Glomerular visceral epithelial cell (primary cell): ENCODE measurements around the gene ZNF280B.
"Not testable (repeated sequence)": the region's sequence is repeated elsewhere in the genome, so short reads cannot be mapped to it uniquely, and the experiment has no call there.

ENCODE experiments used
- DNase-seq: peaks from one replicate; pipeline ENCODE4 v3.0.0-alpha.2; 2016; ENCODE audit errors: extremely low spot score

Gene ZNF280B

DNA sequence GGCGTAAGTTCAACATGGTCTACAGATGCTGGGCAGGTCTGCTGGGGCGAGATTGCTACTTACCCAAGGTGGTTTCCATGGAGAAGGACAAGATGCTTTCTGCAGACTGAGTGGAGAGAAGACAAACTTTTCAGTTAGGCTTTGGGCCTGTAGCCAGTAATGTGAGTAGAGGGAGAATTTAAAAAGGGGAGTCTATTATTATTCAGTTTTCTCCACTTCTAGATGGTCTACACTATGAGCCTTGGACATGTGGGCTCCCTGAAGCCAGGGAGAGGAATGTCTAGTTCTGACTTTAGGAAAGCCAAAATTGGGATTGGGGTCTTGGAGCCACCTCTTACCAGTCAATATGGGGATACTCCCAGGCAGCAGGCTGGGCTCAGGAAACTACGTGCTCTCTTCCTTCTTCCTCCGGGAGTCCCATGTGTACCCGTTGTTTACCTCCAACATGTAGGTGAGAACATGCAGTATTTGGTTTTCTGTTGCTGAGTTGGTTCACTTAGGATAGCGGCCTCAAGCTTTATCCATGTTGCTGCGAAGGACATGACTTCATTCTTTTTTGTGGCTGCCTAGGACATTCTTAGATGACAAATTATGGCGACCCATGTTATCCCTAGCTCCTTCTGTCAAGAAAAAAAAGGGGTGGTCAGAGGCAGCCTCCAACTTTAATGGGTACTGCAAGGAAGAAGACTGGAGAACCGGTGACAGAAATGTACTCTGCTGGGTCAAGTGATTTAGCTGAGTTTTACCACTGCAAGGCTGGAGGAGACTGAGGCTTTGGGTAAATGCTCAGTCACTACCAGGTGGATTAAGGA, 26.3 kb upstream of the ZNF280B start:
- DNase-seq = no peak

DNA sequence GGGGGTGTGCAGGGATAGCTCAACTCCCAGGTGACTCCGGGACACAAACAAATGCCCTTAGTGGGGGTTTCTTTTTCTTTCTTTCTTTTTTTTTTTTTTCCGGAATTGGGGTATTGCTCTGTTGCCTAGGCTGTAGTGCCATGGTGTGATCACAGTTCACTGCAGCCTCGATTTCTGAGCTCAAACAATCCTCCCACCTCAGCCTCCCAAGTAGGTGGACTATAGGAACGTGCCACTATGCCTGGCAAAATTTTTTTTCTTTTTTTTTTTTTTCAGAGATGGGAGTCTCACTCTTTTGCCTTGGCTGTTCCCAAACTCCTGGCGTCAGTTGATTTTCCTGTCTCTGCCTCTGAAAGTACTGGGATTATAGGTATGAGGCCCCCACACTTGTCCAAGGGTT, 25.3 kb upstream of the ZNF280B start:
- no peak for DNase-seq

DNA sequence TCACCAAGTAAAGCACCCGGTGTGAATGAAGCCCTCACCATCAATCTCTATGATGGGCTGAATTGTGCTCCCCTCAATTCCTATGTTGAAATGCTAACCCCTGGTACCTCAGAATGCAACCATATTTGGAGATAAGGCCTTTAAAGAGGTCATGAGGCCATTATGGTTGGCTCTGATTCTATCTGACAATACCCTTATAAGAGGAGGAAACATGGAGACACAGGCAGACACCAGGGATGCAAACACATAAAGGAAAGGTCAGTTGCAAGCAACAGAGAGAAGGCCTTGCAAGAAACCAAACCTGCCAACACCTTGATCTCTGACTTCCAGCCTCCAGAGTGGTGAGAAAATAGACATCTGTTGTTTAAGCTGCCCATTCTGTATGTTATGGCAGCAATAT, 24.9 kb upstream of the ZNF280B start:
- DNase-seq = no peak

DNA sequence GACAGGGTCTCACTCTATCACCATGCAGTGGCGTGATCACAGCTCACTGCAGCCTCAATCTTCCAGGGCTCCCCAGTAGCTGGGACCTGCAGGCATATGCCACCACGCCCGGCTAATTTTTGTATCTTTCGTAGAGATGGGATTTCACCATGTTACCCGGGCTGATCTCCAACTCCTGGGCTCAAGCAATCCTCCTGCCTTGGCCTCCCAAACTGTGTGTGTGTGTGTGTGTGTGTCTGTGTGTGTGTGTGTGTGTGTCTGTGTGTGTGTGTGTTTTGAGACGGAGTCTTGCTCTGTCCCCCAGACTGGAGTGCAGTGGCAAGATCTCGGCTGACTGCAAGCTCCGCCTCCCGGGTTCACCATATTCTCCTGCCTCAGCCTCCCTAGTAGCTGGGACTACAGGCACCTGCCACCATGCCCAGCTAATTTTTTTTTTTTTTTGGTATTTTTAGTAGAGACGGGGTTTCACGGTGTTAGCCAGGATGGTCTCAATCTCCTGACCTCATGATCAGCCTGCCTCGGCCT, 24.1 kb upstream of the ZNF280B start:
- not testable (repeated sequence) for DNase-seq

DNA sequence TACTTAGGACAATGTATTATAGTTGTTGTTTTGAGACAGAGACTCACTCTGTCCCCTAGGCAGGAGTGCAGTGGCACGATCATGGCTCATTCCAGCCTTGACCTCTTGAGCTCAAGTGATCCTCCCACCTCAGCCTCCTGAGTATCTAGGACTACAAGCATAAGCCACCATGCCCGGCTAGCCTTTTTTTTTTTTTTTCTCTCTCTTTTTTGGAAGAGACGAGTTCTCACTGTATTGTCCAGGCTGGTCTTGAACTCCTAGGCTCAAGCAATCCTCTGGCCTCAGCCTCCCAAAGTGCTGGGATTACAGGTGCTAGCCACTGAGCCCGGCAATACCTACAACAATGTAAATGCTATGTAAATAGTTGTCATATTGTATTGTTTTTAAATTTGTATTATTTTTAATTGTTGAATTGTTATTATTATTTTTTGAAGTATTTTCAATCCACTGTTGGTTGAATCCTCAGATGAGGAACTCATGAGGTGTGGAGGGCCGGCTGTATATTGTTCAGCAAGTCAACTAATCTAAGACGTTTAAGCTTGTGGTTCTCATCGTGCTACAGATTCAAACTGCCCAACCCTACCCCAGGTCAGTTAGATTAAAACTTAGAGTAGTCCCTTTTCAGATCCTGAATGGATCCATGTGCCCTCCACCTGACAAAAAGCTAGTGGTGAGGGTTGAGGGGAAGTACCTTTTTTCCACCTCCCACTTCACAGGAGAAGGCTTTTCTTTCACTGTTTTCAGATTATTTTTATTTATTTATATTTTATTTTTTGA, 23.4 kb upstream of the ZNF280B start:
- DNase-seq = no peak

DNA sequence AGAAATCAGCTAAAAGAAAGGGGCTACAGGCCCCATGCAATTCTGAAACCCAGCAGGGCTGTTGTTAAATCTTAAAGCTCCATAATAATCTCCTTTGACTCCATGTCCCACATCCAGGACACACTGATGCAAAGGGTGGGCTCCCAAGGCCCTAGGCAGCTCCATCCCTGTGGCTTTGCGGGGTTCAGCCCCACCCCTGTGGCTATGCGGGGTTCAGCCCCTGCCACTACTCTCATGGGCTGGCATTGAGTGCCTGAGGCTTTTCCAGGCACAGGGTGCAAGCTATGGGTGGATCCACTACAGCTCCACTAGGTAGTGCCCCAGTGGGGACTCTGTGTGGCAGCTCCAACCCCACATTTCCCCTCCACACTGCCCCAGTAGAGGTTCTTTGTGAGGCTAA, 20.2 kb upstream of the ZNF280B start:
- no peak for DNase-seq

DNA sequence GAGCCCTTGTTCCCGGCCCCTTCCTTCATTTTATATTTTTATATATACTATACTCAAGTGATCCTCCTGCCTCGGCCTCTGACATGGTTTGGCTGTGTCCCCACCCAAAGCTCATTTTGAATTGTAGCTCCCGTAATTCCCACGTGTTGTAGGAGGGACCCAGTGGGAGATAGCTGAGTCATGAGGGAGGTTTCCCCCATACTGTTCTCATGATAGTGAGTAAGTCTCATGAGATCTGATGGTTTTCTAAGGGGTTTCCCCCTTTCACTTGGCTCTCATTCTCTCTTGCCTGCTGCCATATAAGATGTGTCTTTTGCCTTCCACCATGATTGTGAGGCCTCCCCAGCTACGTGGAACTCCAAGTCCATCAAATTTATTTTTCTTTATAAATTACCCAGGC, 18.8 kb upstream of the ZNF280B start:
- no peak for DNase-seq

DNA sequence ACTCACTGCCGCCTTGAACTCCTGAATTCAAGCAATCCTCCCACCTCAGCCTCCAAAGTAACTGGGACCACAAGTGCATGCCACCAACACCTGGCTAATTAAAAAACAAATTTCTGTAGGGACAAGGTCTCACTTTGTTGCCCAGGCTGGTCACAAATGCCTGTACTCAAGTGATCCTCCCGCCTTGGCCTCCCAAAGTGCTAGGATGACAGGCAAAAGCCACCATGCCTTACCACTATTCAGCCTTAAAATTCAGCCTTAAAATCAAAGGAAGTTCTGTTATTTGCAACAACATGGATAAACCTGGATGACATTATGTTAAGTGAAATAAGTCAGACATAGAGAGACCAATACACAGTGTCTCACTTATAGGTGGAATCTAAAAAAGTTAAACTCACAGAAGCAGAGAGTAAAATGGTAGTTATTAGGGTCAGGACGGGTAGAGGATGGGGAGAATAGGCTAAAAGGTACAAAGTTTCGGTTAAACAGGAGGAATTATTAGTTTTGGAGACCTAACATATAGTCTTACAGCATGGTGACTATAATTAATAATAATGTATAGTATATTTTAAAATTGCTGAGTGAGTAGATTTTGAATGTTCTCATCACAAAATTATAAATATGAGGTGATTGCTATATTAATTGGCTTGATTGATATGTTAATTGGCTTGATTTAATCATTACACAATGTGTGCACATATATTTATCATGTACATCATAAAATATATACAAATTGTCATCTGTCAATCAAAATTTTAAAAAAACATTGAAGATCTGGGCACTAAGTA, 17.8 kb upstream of the ZNF280B start:
- no peak for DNase-seq

DNA sequence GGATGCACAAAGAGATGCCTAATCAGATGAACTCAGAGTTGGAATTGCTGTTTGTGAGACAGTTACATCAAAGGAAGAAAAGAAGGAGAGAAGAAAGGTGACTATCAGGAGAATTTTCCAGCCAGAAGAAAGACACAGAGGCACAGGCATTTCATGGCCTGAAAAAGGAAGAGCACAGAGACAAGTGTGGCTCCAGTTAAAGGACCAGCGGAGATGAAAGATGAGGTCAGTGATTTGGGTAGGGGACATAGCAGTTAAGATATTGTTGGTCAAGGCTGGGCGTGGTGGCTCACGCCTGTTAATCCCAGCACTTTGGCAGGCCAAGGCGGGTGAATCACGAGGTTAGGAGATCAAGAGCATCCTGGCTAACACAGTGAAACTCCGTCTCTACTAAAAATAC, 15.0 kb upstream of the ZNF280B start:
- no peak for DNase-seq

DNA sequence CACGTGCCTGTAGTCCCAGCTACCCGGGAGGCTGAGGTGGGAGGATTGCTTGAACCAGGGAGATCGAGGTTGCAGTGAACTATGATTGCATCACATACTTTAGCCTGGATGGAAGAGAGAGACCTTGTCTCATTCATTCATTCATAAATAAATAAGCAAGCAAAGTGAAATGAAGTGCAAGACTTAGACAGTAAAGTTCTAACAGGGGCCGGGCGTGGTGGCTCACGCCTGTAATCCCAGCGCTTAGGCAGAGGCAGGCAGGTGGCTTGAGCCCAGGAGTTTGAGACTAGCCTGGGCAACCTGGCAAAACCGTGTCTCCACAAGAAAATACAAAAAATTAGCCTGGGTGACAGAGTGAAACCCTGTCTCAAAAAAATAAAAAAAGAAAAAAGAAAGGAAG, 13.1 kb upstream of the ZNF280B start:
- no peak for DNase-seq

DNA sequence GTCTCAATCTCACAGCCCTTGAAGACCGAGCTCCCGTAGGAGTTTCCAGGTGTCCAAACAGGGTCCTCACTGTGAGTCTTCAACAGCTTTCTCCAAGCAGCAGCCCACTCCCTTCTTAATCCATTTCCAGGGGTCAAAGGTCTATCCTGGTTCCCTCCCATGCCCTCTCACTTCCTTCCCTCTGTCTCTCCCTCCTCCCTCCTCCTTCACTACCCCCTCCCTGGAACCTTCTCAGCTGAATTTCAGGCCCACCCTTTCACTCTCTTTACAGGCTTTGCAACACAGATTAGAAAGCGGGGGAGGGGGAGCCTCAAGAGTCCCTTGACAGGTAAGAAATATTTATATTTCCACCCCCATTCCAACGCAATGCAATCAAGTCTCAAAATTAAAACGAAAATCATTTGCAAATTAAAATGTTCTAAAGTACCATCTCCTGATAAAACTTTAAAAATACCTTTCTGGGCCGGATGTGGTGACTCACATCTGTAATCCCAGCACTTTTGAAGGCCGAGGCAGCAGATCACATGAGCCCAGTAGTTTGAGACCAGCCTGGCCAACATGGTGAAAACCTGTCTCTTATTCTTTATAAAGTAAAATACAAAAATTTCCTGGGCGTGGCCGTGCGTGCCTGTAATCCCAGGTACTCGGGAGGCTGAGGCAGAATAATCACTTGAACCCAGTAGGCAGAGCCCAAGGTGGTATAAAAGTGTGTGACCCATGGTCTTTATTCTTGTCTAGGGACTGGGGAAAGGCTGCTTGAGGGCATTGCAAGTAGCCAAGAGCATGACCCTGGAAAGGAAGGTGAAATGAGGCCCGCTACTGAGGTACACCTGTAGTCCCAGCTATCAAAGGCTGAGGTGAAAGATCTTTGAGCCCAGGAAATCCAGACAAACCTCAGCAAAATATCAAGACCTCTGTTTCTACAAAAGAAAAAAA, 12.4 kb upstream of the ZNF280B start:
- DNase-seq = no peak

DNA sequence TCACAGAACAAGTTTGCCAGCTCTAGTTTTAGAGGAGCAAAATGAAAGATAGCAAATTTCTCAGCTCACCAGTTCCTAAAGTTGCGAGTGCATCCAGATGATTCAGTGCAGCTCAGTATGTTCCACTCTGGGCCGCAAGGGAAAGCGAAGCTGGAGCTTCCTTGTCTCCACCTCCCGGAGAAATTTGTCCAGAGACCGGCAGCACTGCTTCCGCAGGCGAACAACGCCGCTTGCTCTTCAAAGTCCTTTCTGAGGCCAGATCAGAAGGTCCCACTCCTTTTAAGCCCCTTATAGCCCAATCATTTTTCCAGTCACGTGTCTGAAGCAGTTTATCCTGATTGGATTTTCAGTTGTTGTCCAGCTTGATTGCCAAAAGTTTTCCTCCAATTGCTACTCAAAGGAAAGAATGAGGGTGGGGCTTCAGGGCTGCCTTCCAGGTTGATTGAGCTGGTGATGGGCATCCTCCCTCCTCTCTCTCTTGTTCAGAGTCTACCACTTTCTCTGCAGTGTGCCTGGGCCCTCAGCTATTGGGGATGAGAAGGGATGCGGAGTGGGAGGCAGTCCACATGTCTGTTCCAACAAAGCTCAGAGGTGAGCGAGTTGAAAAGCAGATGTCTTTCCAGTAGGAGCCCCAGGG, 11.6 kb upstream of the ZNF280B start, which contains the start of gene ZNF280A:
Gene ZNF280A, minus strand, starts transcription at position 251 of the 637 bp plus-strand sequence. CDS start 4,640 bp downstream, outside the sequence.
- DNase-seq = no peak

DNA sequence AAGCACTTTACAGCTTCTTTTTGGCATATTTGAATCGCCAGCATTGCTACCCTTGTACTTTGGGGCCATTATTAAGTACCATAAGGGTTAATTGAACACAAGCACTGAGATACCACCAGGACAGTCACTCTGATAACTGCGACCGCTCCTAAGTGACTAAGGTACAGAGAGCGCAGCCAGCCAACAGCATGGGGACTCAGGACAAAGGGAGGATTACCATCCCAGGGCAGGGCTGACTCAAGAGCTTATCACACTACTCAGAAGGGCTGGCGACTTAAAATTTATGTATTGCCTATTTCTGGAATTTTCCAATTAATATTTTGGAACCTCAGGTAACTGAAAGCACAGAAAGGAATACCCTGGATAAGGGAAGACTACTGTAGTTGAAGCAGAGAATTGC, 11.0 kb upstream of the ZNF280B start:
- DNase-seq = no peak

DNA sequence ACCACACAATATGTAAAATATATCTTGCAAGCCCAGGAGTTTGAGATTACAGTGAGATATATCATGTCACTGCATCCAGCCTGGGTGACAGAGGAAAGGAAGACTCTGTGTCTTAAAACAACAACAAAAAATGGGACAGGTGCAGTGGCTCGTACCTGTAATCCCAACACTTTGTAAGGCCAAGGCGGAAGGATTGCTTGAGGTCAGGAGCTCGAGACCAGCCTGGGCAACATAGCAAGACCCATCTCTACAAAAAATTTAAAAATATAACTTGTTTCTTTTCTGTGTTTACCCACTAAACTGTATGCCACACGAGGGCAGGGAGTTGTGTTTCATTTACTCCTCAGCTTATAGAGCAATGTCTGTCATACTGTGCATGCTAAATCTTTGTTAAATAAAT, 8.4 kb upstream of the ZNF280B start:
- no peak for DNase-seq

DNA sequence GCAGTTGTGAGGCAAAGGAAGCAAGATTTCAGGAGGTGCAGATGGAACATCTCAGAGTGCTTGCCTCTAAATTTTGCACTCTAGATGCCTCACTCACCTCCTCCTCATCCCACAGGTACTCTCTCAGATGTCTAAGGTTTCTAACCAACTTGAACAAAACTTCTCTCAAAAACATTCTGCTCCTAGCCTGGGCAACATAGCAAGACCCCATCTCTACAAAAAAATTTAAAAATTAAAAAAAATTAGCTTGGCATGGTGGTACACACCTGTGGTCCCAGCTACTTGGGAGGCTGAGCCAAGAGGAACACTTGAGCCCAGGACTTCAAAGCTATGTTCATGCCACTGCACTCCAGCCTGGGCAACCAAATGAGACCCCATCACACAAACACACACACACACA, 7.3 kb upstream of the ZNF280B start:
- no peak for DNase-seq

DNA sequence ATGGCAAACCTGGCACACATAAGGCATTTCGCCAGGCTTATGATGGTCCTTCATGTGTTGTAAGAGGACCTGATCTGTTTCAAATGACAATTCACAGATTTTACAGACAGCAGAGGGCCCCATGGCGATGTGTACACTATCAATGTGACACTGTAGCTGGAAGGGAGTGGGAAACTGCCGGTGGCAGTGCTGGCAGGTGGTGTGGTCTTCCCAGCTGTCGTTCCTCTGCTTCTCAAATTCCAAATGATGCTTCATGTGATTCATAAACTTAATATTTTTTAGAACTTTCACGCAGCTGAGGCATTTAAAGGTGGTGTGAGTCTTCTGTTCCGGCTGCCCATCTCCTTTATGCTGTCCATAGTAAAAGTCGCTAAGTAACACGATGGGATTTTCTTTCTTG, 5.9 kb upstream of the ZNF280B start:
- not testable (repeated sequence) for DNase-seq

DNA sequence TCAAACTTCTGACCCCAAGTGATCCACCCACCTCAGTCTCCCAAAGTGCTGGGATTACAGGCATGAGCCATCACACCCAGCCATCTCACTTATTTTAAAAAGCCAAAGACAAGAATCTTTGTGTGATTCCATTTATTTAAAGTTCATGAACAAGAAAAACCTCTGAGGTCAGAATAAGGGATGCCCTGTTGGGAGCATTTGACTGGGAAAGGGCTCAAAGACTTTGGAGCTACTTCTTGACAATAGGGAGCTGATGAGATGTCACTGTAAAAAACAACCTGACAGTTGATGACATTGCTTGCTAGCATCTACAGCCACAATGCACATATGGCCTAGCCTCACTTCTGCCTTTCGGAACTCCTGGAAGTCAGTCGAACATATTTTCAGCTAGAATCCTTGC, 5.1 kb upstream of the ZNF280B start:
- no peak for DNase-seq

DNA sequence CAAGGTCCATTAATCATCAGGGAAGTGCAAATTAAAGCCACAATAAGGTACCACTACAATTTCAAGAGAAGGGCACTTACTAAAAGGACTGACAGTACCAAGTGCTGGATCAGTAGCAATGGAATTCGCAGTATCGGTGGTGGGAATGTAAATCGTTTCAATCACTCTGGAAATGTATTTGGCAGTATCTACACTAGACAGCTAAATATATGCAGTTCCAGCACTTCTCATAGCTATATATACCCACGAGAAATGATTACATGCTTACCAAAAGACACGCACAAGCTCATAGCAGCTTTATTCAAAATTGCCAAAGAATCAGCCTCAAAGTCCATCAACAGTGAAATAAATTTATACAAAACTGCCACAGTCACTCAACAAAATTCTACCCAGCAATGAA, 4.4 kb upstream of the ZNF280B start:
- DNase-seq = no peak

DNA sequence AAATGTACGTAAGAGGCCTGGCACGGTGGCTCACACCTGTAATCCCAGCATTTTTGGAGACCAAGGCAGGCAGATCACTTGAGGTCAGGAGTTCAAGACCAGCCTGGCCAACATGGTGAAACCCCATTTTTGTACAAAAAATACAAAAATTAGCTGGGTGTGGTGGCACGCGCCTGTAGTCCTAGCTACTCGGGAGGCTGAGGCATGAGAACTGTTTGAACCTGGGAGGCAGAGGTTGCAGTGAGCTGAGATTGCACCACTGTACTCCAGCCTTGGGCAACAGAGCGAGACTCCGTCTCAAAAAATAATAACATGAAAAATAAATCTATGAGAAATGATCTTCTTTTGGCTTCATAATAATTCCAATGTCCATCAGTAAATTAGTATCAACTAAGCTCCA, 2.3 kb upstream of the ZNF280B start:
- DNase-seq = not testable (repeated sequence)

DNA sequence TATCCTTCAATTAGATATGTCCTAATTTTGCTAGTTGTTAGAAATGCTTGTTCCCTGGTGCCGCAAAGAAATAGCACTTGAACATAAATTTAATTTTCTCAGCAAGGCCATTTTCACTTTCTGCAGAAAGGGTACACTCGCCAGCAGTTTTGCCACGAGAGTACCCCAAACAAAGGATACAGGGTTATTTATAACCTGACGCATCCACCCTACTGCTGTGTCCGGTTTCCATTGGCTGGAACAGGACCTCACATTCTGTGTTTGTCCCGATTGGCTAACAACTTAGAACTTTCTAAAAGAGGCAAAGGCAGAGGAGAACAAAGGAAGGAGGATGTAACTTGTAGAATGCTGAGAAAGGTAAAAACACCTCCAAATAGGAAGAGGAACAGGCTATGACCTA, 1.4 kb upstream of the ZNF280B start:
- not testable (repeated sequence) for DNase-seq
